ENCODE data around the gene MYO10.
"Not testable (repeated sequence)": the region's sequence is repeated elsewhere in the genome, so short reads cannot be mapped to it uniquely, and the experiment has no call there.

The MYO10 gene

GRCh38 chr5:16777432-16777831, 158.7 kb downstream of the MYO10 start:
- no peak for DNase-seq

- no peak for DNase-seq
These were observed 159.4 kb downstream of the MYO10 start for GRCh38 chr5:16776611-16777251.

- DNase-seq: no peak
These were observed 161.3 kb downstream of the MYO10 start for GRCh38 chr5:16774806-16775205.

GRCh38 chr5:16773991-16774390, 162.1 kb downstream of the MYO10 start:
- no peak for DNase-seq

- DNase-seq: no peak
These were observed 163.5 kb downstream of the MYO10 start for GRCh38 chr5:16772556-16772955.

- no peak for DNase-seq
These were observed 167.9 kb downstream of the MYO10 start for GRCh38 chr5:16768184-16768583.

- DNase-seq: no peak
These were observed 172.9 kb downstream of the MYO10 start for GRCh38 chr5:16763211-16763610.

GRCh38 chr5:16759147-16759773, 176.8 kb downstream of the MYO10 start:
- DNase-seq: peak; percentile 25 to 34

GRCh38 chr5:16757989-16758501, 178.0 kb downstream of the MYO10 start:
- DNase-seq: no peak

- DNase-seq: not testable (repeated sequence)
These were observed 178.5 kb downstream of the MYO10 start for GRCh38 chr5:16757577-16757976.

GRCh38 chr5:16757146-16757545, 178.9 kb downstream of the MYO10 start:
- DNase-seq: no peak

GRCh38 chr5:16756692-16757091, 179.4 kb downstream of the MYO10 start:
- no peak for DNase-seq

GRCh38 chr5:16755641-16756040, 180.4 kb downstream of the MYO10 start:
- no peak for DNase-seq

- DNase-seq: no peak
These were observed 181.5 kb downstream of the MYO10 start for GRCh38 chr5:16754601-16755000.

GRCh38 chr5:16754086-16754485, 182.0 kb downstream of the MYO10 start:
- no peak for DNase-seq

- DNase-seq: no peak
These were observed 185.6 kb downstream of the MYO10 start for GRCh38 chr5:16750445-16750844.

GRCh38 chr5:16749626-16750025, 186.5 kb downstream of the MYO10 start:
- no peak for DNase-seq

GRCh38 chr5:16744164-16744880, 191.8 kb downstream of the MYO10 start:
- DNase-seq: no peak

- DNase-seq: no peak
These were observed 193.2 kb downstream of the MYO10 start for GRCh38 chr5:16742938-16743337.

- no peak for DNase-seq
These were observed 195.2 kb downstream of the MYO10 start for GRCh38 chr5:16740811-16741392.

- no peak for DNase-seq
These were observed 195.8 kb downstream of the MYO10 start for GRCh38 chr5:16740066-16740810.

GRCh38 chr5:16738393-16738792, 197.7 kb downstream of the MYO10 start:
- not testable (repeated sequence) for DNase-seq

Data from activated T-cell treated with anti-CD3 and anti-CD28 coated beads, Interleukin-2, amount 50 U/mL, for 48 hours (primary cell).